Prostate gland (tissue), 2 donors: ENCODE data around the gene ANXA6. TPM values are rescaled to one million over a fixed set of nuclear protein-coding genes. Genes with fewer than 3 reads are reported as not detected.

Experiments
- DNase-seq: peaks from one replicate; pipeline ENCODE4 v3.0.0-alpha.2; 2019; ENCODE audit warnings: low spot score
- H3K27ac ChIP-seq, 2 donors: fragments of 200-600 bp; sonication (generic); 2 replicates each; pipeline ENCODE4 v1.5.1; 2017 to 2019
- H3K27me3 ChIP-seq: fragments of 200-600 bp; sonication (generic); replicated peaks from 2 replicates; pipeline ENCODE4 v1.5.1; 2019; ENCODE audit not compliant: insufficient read depth
- H3K36me3 ChIP-seq, 2 donors: fragments of 200-600 bp; sonication (generic); 1 replicate in 1 of 2; 2 replicates in 1 of 2; pipeline versions ENCODE4 v1.5.1 to v1.8.1; 2017 to 2019
- H3K4me1 ChIP-seq: fragments of 200-600 bp; sonication (generic); replicated peaks from 2 replicates; pipeline ENCODE4 v1.5.1; 2019
- H3K4me3 ChIP-seq, 2 donors: fragments of 200-600 bp; sonication (generic); 2 replicates each; pipeline ENCODE4 v1.5.1; 2017 to 2019
- H3K9me3 ChIP-seq: fragments of 200-600 bp; sonication (generic); 2 replicates; pipeline ENCODE4 v1.5.1; 2017
- CTCF ChIP-seq, 4 experiments: fragments of 200-600 bp in 2 of 4; fragments of 450-650 bp in 2 of 4; sonication (generic) in 2 of 4; IDR thresholded peaks; 1 replicate in 3 of 4; 2 replicates in 1 of 4; pipeline ENCODE4 v1.5.1; 2016 to 2019; ENCODE audit warnings: antibody characterized with exemption in 4 of 4, mild to moderate bottlenecking in 2 of 4, moderate library complexity in 2 of 4
- POLR2A ChIP-seq: fragments of 450-650 bp; IDR thresholded peaks from one replicate; pipeline ENCODE4 v1.6.1; 2016; ENCODE audit warnings: antibody characterized with exemption, mild to moderate bottlenecking
- POLR2AphosphoS5 ChIP-seq: sonication (generic); formaldehyde crosslinking; IDR thresholded peaks from one replicate; pipeline ENCODE4 v1.6.1; 2017; ENCODE audit warnings: antibody characterized with exemption
- WGBS: methylation state at CpG from one replicate; pipeline ENCODE4 v1.1.5; 2018; 5-methylcytosine and 5-hydroxymethylcytosine counted together
- intact Hi-C: fragments of 100-400 bp; cut with DNase I; formaldehyde crosslinking; loops from one replicate; pipeline ENCODE4 v1.14.2; 2022
- total RNA-seq, 2 donors: library from RNA; depleted of rRNA; stranded (reverse); fragments of >200 nt; gene quantifications; one replicate each; pipeline ENCODE4 v1.1.0, GENCODE V29; 2016

Gene ANXA6
- total RNA-seq, 2 donors from 2014 or later = 85.7 to 184 TPM

GRCh38 chr5:151100681-151101080 lies 56.9 kb downstream of the ANXA6 start:
- Histone ChIP-seq H3K4me1 (no peaks in the 10 kb centered on the region), H3K36me3 (no peaks in the 10 kb centered on the region), H3K9me3 (no peaks in the 10 kb centered on the region), H3K4me3 (no peak overlapping the region), H3K27me3 (no peaks in the 10 kb centered on the region), H3K27ac (no peak overlapping the region)
- DNase-seq = no peak
- WGBS = 87% methylated on average over 4 of the region's 4 CpGs
- TF ChIP-seq POLR2A = no peak
- no peak for TF ChIP-seq POLR2AphosphoS5
- no peak for TF ChIP-seq CTCF (IDR thresholded peaks at IDR 0.05)
- intact Hi-C loops = no loop called here

- Histone ChIP-seq H3K27me3 (no peaks in the 10 kb centered on the region), H3K36me3 (no peaks in the 10 kb centered on the region), H3K27ac (no peak overlapping the region), H3K9me3 (no peaks in the 10 kb centered on the region), H3K4me1 (no peaks in the 10 kb centered on the region), H3K4me3 (no peak overlapping the region)
- TF ChIP-seq CTCF (IDR thresholded peaks at IDR 0.05) = no peak
- TF ChIP-seq POLR2A = no peak
- intact Hi-C loops = no loop called here
- no peak for DNase-seq
- 66% methylated on average over 4 of the region's 4 CpGs for WGBS
Measured at GRCh38 chr5:151098768-151099121, 58.8 kb downstream of the ANXA6 start.

- no peak for DNase-seq
- Histone ChIP-seq H3K4me3 (no peak overlapping the region), H3K36me3 (no peaks in the 10 kb centered on the region), H3K27ac (no peak overlapping the region), H3K4me1 (no peaks in the 10 kb centered on the region), H3K27me3 (no peaks in the 10 kb centered on the region), H3K9me3 (no peaks in the 10 kb centered on the region)
- TF ChIP-seq POLR2AphosphoS5 (no peak), CTCF (IDR thresholded peaks at IDR 0.05) (no peak)
- 72% methylated on average over 16 of the region's 16 CpGs for WGBS
- intact Hi-C loops = no loop called here
Measured at GRCh38 chr5:151097820-151098767, 59.5 kb downstream of the ANXA6 start.

GRCh38 chr5:151097061-151097460 lies 60.5 kb downstream of the ANXA6 start:
- Histone ChIP-seq H3K4me3 (no peak overlapping the region), H3K4me1 (no peaks in the 10 kb centered on the region), H3K27ac (no peak overlapping the region), H3K9me3 (no peaks in the 10 kb centered on the region), H3K36me3 (no peaks in the 10 kb centered on the region), H3K27me3 (no peaks in the 10 kb centered on the region)
- intact Hi-C loops = no loop called here
- TF ChIP-seq CTCF (IDR thresholded peaks at IDR 0.05) = no peak
- no peak for TF ChIP-seq POLR2AphosphoS5
- no peak for TF ChIP-seq POLR2A
- 81% methylated on average over 6 of the region's 6 CpGs for WGBS
- DNase-seq = no peak

DNA sequence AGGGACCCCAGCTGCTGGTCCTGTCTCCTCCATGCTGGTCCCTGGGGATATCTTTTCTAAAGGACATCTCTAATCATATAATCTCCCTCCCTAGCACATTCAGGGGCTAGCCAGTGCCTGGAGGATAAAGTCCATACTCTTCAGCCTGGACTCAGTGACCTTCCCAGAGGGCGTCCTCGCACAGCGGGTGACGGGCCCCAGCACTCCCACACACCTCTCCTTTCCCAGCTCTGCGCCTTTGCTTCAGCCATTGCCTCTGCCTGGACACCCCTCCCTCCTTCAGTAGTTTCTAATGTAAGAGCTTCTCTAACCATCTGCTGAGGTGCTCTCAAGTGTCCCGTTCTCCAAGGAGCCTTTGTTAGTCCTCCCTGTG lies 61.6 kb downstream of the ANXA6 start:
- H3K27me3 ChIP-seq = no peaks in the 10 kb centered on the region
- no peak for DNase-seq
- no peak for TF ChIP-seq POLR2AphosphoS5
- no peak for TF ChIP-seq POLR2A
- no peak for TF ChIP-seq CTCF (IDR thresholded peaks at IDR 0.05)
- intact Hi-C loops = no loop called here
- no peak overlapping the region for H3K27ac ChIP-seq
- no peaks in the 10 kb centered on the region for H3K9me3 ChIP-seq
- WGBS = 79% methylated on average over 6 of the region's 6 CpGs
- no peak overlapping the region for H3K4me3 ChIP-seq
- no peaks in the 10 kb centered on the region for H3K4me1 ChIP-seq
- H3K36me3 ChIP-seq = no peaks in the 10 kb centered on the region
